HepG2 (cell line): Measurements from ENCODE around the gene ADGRG6. TPM values are rescaled to one million over a fixed set of nuclear protein-coding genes. Genes with fewer than 3 reads are reported as not detected.
A peak's percentile ranks its signal among the peaks of the same experiment; 100 is the strongest.

Source experiments
- ATAC-seq: fragments of 200-7000 bp; cut with Tn5 transposase; 3 replicates; pipeline ENCODE4 v1.9.1; 2020; ENCODE audit warnings: mild to moderate bottlenecking, moderate library complexity
- BruUV-seq: library from RNA; stranded (reverse); fragments of 400-500 nt; replicated peaks from 2 replicates; lab custom pipeline; 2021; lab: Mats Ljungman, UMichigan
- CTCF ChIA-PET: fragments of 300-600 bp; formaldehyde crosslinking; extraction: SDS; loops from one replicate; lab custom pipeline; 2021; ENCODE audit warnings: low total read pairs, inconsistent platforms, low intra/inter-chr PET ratio; lab: Yijun Ruan, JAX
- POLR2A ChIA-PET: fragments of 350-600 bp; sonication (Branson Sonifier 250); formaldehyde crosslinking; loops from one replicate; lab custom pipeline; 2020; ENCODE audit warnings: antibody characterized with exemption, inconsistent platforms; lab: Yijun Ruan, JAX
- DNase-seq: peaks from one replicate; pipeline ENCODE4 v3.0.0-alpha.2; 2015; ENCODE audit warnings: low spot score
- FAIRE-seq: peaks from 3 replicates; lab custom pipeline; 2011; peaks lifted over from hg19 to GRCh38; lab: Jason Lieb, UNC
- H2AFZ ChIP-seq: one replicate; pipeline ENCODE4 v1.6.1; 2011; ENCODE audit warnings: low read length, inconsistent platforms
- H3K27ac ChIP-seq: fragments of 300-600 bp; 3 replicates; pipeline ENCODE4 v1.8.0; 2011; ENCODE audit warnings: mixed run types, mild to moderate bottlenecking, mixed read lengths, low read length, inconsistent platforms; ENCODE audit not compliant: insufficient read depth; ENCODE audit errors: extremely low read length
- H3K27me3 ChIP-seq, 2 experiments: fragments of 200-600 bp in 1 of 2; 2 replicates in 1 of 2; 3 replicates in 1 of 2; pipeline versions ENCODE4 v1.6.0 to v1.8.0; 2011; ENCODE audit warnings: low read length in 2 of 2, mild to moderate bottlenecking in 2 of 2, moderate library complexity in 2 of 2, inconsistent platforms in 1 of 2; ENCODE audit not compliant: insufficient read depth in 2 of 2, control insufficient read depth in 1 of 2
- H3K36me3 ChIP-seq, 2 experiments: fragments of 200-600 bp in 1 of 2; replicated peaks in 1 of 2; 2 replicates in 1 of 2; 3 replicates in 1 of 2; pipeline versions ENCODE4 v1.5.1 to v1.8.0; 2011; ENCODE audit warnings: low read length in 2 of 2, inconsistent platforms in 1 of 2; ENCODE audit not compliant: insufficient read depth in 2 of 2, control insufficient read depth in 1 of 2
- H3K4me1 ChIP-seq: 2 replicates; pipeline ENCODE4 v1.5.1; 2012; ENCODE audit warnings: low read length, inconsistent platforms; ENCODE audit not compliant: insufficient read depth
- H3K4me2 ChIP-seq: 2 replicates; pipeline ENCODE4 v1.6.0; 2011; ENCODE audit warnings: low read depth, low read length, inconsistent platforms
- H3K4me3 ChIP-seq, 3 experiments: fragments of 200-600 bp in 1 of 3; sonication (generic), shearing (Covaris generic) in 1 of 3; replicated peaks in 1 of 3; 2 replicates each; pipeline ENCODE4 v1.5.1; 2011 to 2016; ENCODE audit warnings: low read length in 3 of 3, inconsistent platforms in 2 of 3, low read depth in 2 of 3, mild to moderate bottlenecking in 2 of 3, control low read depth in 1 of 3, mixed read lengths in 1 of 3; ENCODE audit not compliant: insufficient read depth in 1 of 3
- H3K79me2 ChIP-seq: one replicate; pipeline ENCODE4 v1.6.1; 2011; ENCODE audit warnings: low read length, inconsistent platforms; ENCODE audit not compliant: insufficient read depth
- H3K9ac ChIP-seq: 2 replicates; pipeline ENCODE4 v1.6.0; 2011; ENCODE audit warnings: mild to moderate bottlenecking, low read depth, low read length, inconsistent platforms; ENCODE audit not compliant: insufficient read depth
- H3K9me3 ChIP-seq: 2 replicates; pipeline ENCODE4 v1.5.1; 2012; ENCODE audit warnings: mild to moderate bottlenecking, low read length
- H4K20me1 ChIP-seq: 2 replicates; pipeline ENCODE4 v1.6.0; 2011; ENCODE audit warnings: inconsistent platforms, mild to moderate bottlenecking, low read length, moderate library complexity; ENCODE audit not compliant: insufficient read depth
- GLI4 ChIP-seq: sonication (generic); formaldehyde crosslinking; IDR thresholded peaks from 2 replicates; pipeline ENCODE4 v1.5.1; 2020; ENCODE audit warnings: missing genetic modification reagents, mild to moderate bottlenecking, moderate library complexity, borderline replicate concordance
- GZF1 ChIP-seq: sonication (generic); formaldehyde crosslinking; IDR thresholded peaks from 2 replicates; pipeline ENCODE4 v1.5.1; 2020; ENCODE audit warnings: mild to moderate bottlenecking, missing genetic modification reagents
- MTERF4 ChIP-seq: sonication (generic); formaldehyde crosslinking; IDR thresholded peaks from 2 replicates; pipeline ENCODE4 v1.8.0; 2023; ENCODE audit warnings: mild to moderate bottlenecking, missing genetic modification reagents
- NCOA2 ChIP-seq: sonication (generic); formaldehyde crosslinking; IDR thresholded peaks from 2 replicates; pipeline ENCODE4 v1.8.0; 2022; ENCODE audit warnings: inconsistent platforms
- NCOA5 ChIP-seq: sonication (generic); formaldehyde crosslinking; IDR thresholded peaks from 2 replicates; pipeline ENCODE4 v1.4.0; 2020; ENCODE audit warnings: missing genetic modification reagents
- NFE2L2 ChIP-seq: fragments of 150-350 bp; IDR thresholded peaks from 2 replicates; pipeline ENCODE4 v1.6.1; 2014; ENCODE audit warnings: low read length
- PITX1 ChIP-seq: sonication (generic); formaldehyde crosslinking; IDR thresholded peaks from 2 replicates; pipeline ENCODE4 v1.5.1; 2020; ENCODE audit warnings: mild to moderate bottlenecking, missing genetic modification reagents
- TBL1XR1 ChIP-seq: fragments of 150-350 bp; IDR thresholded peaks from 2 replicates; pipeline ENCODE4 v1.6.1; 2014; ENCODE audit warnings: borderline replicate concordance, low read length; ENCODE audit not compliant: partially characterized antibody
- ZBTB25 ChIP-seq: IDR thresholded peaks from 2 replicates; pipeline ENCODE4 v1.6.1; 2018; ENCODE audit warnings: missing genetic modification reagents
- ZC3H13 ChIP-seq: sonication (generic); formaldehyde crosslinking; IDR thresholded peaks from 2 replicates; pipeline ENCODE4 v1.8.1; 2023; ENCODE audit warnings: mild to moderate bottlenecking, missing genetic modification reagents, moderate library complexity
- ZNF17 ChIP-seq: sonication (generic); formaldehyde crosslinking; IDR thresholded peaks from 2 replicates; pipeline ENCODE4 v1.5.0; 2020; ENCODE audit warnings: mild to moderate bottlenecking, missing genetic modification reagents
- ZNF234 ChIP-seq: sonication (generic); formaldehyde crosslinking; conservative IDR thresholded peaks from 2 replicates; pipeline ENCODE4 v1.5.1; 2020; ENCODE audit warnings: mild to moderate bottlenecking, missing genetic modification reagents
- ZNF512B ChIP-seq: sonication (generic); formaldehyde crosslinking; IDR thresholded peaks from 2 replicates; pipeline ENCODE4 v1.5.1; 2020; ENCODE audit warnings: missing genetic modification reagents, mild to moderate bottlenecking, borderline replicate concordance
- ZNF563 ChIP-seq: sonication (generic); formaldehyde crosslinking; IDR thresholded peaks from 2 replicates; pipeline ENCODE4 v1.8.0; 2022; ENCODE audit warnings: mild to moderate bottlenecking, moderate library complexity, missing genetic modification reagents
- ZNF850 ChIP-seq: sonication (generic); formaldehyde crosslinking; conservative IDR thresholded peaks from 2 replicates; pipeline ENCODE4 v1.9.0; 2021; ENCODE audit warnings: mild to moderate bottlenecking, missing genetic modification reagents
- WGBS: methylation state at CpG from one replicate; pipeline ENCODE4 v1.1.6; 2017; ENCODE audit warnings: low lambda C conversion rate; 5-methylcytosine and 5-hydroxymethylcytosine counted together
- in situ Hi-C: cut with HindIII; loops from 2 replicates; pipeline ENCODE4 v1.10.0; 2017; ENCODE audit warnings: low pct_unique_long_range_greater_than_20kb; ENCODE audit not compliant: extremely low pct_ligation_motif_present
- intact Hi-C: fragments of 100-400 bp; cut with micrococcal nuclease; formaldehyde crosslinking; loops from one replicate; pipeline ENCODE4 v1.10.0; 2022; ENCODE audit not compliant: unreplicated experiment
- polyA plus RNA-seq, 8 experiments: library from polyadenylated mRNA; depleted of rRNA in 3 of 8; stranded (reverse) in 7 of 8; unstranded in 1 of 8; fragments of >200 nt; fragmentation: Illumina TruSeq in 4 of 8; extraction: Trizol in 4 of 8; gene quantifications; 2 replicates each; pipeline versions ENCODE4 v1.2.1 to v1.2.3, GENCODE V29; 2011 to 2016; ENCODE audit warnings: low read depth in 4 of 8, missing spikeins in 1 of 8, mixed read lengths in 1 of 8; ENCODE audit not compliant: insufficient read depth in 1 of 8
- total RNA-seq, 5 experiments: library from RNA; depleted of rRNA; stranded (reverse); fragments of >200 nt; fragmentation: Illumina TruSeq; extraction: Trizol; gene quantifications; 2 replicates each; pipeline ENCODE4 v1.2.3, GENCODE V29; 2016; ENCODE audit warnings: low read depth in 1 of 5

The ADGRG6 gene
- total and polyA plus RNA-seq, 2 of the 13 experiments (the other 11 are each of a cell fraction or from before 2014, with no cell fraction given) = 129 to 249 TPM

GRCh38 chr6:142374965-142375733 is 73.3 kb downstream of the ADGRG6 start:
- H3K4me1 ChIP-seq = peaks cover 91% of the 10 kb centered on the region
- H3K27ac ChIP-seq = peak overlapping the region; percentile 74
- peak; percentile 90 for ATAC-seq
- intact Hi-C loops = loop anchor here (1.0 to 2.0 kb wide), 2 partner anchors 14 to 44 kb away; no protein-coding TSS in a partner anchor
- under 1% methylated on average over 4 of the region's 4 CpGs for WGBS
- H3K36me3 ChIP-seq = peaks cover 9 to 23% of the 10 kb centered on the region in 2 experiments
- in situ Hi-C loops = loop anchor here (5.0 kb wide), 1 partner anchor 73 kb away; the partner anchor contains the start of gene ADGRG6
- FAIRE-seq = peak; percentile 94
- ChIA-PET CTCF (no interaction called here), POLR2A (interaction anchor here (0.9 to 3.6 kb wide), 10 partner anchors 10 to 115 kb away, joined by 3 to 19 read pairs (median 7); partner anchors contain the start of gene ADGRG6)
- no peaks in the 10 kb centered on the region for H4K20me1 ChIP-seq
- BruUV-seq = TSS peak; percentile 94
- H3K4me2 ChIP-seq = peak overlapping the region; percentile 72
- H3K27me3 ChIP-seq = no peaks in the 10 kb centered on the region
- no peak overlapping the region for H2AFZ ChIP-seq
- peaks cover 69% of the 10 kb centered on the region for H3K79me2 ChIP-seq
- no peaks in the 10 kb centered on the region for H3K9me3 ChIP-seq
- peak overlapping the region; percentile 6 to 40 (median 16); a peak in 4 of 6 replicates for H3K4me3 ChIP-seq
- DNase-seq = peak; percentile 99
- H3K9ac ChIP-seq = peak overlapping the region; percentile 52
- TF ChIP-seq PITX1 (CRISPR knock-in tag) (peak; percentile 97), ZC3H13 (CRISPR knock-in tag) (no peak), NFE2L2 (no peak), ZBTB25 (peak; percentile 78), ZNF512B (CRISPR knock-in tag) (peak; percentile 74; the same call in 1 of the 2 replicates), GLI4 (CRISPR knock-in tag) (no peak), MTERF4 (CRISPR knock-in tag) (no peak), TBL1XR1 (peak; percentile 89), ZNF850 (CRISPR knock-in tag) (no peak), GZF1 (CRISPR knock-in tag) (no peak), ZNF563 (CRISPR knock-in tag) (no peak), NCOA2 (CRISPR knock-in tag) (peak; percentile 100), ZNF17 (CRISPR knock-in tag) (no peak), NCOA5 (CRISPR knock-in tag) (no peak), ZNF234 (CRISPR knock-in tag) (no peak)
